Endothelial cell of umbilical vein (primary cell): ENCODE measurements around the gene DLL1. TPM values are rescaled to one million over a fixed set of nuclear protein-coding genes. Genes with fewer than 3 reads are reported as not detected.

Source experiments
- BruUV-seq: library from RNA; stranded (reverse); fragments of 400-500 nt; replicated peaks from 2 replicates; lab custom pipeline; 2021; lab: Mats Ljungman, UMichigan
- CTCF ChIA-PET: fragments of 300-600, 350-600 bp; sonication (Branson Sonifier 250); formaldehyde crosslinking; loops from one replicate; lab custom pipeline; 2021; ENCODE audit warnings: antibody characterized with exemption, inconsistent platforms; lab: Charles Lee
- POLR2A ChIA-PET: fragments of 300-600, 350-600 bp; sonication (Branson Sonifier 250); formaldehyde crosslinking; loops from one replicate; lab custom pipeline; 2021; ENCODE audit warnings: antibody characterized with exemption, inconsistent platforms; lab: Charles Lee
- DNase-seq: peaks from one replicate; pipeline ENCODE4 v3.0.0-alpha.2; 2011; ENCODE audit warnings: low read depth, low spot score
- FAIRE-seq: peaks from 2 replicates; lab custom pipeline; 2011; peaks lifted over from hg19 to GRCh38; lab: Jason Lieb, UNC
- H2AFZ ChIP-seq: 2 replicates; pipeline ENCODE4 v1.6.0; 2012; ENCODE audit warnings: low read depth, low read length, control low read depth, inconsistent platforms
- H3K27ac ChIP-seq: 2 replicates; pipeline ENCODE4 v1.5.1; 2011; ENCODE audit warnings: low read depth, mild to moderate bottlenecking, control low read depth, low read length, moderate library complexity; ENCODE audit not compliant: insufficient read depth
- H3K27me3 ChIP-seq, 2 experiments: 2 replicates each; pipeline versions ENCODE4 v1.6.0 to v1.6.1; 2011; ENCODE audit warnings: low read length in 2 of 2, mixed read lengths in 1 of 2; ENCODE audit not compliant: control insufficient read depth in 2 of 2, insufficient read depth in 2 of 2
- H3K36me3 ChIP-seq, 2 experiments: 2 replicates in 1 of 2; 3 replicates in 1 of 2; pipeline ENCODE4 v1.5.1; 2011; ENCODE audit warnings: low read length in 2 of 2, mild to moderate bottlenecking in 1 of 2, moderate library complexity in 1 of 2; ENCODE audit not compliant: control insufficient read depth in 2 of 2, insufficient read depth in 2 of 2; ENCODE audit errors: extremely low read depth in 1 of 2
- H3K4me1 ChIP-seq: 3 replicates; pipeline ENCODE4 v1.5.1; 2011; ENCODE audit warnings: mild to moderate bottlenecking, low read length; ENCODE audit not compliant: control insufficient read depth, insufficient read depth; ENCODE audit errors: extremely low read depth
- H3K4me2 ChIP-seq: 2 replicates; pipeline ENCODE4 v1.6.1; 2011; ENCODE audit warnings: low read length, control low read depth, mixed read lengths; ENCODE audit not compliant: insufficient read depth
- H3K4me3 ChIP-seq, 3 experiments: fragments of 200-600 bp in 1 of 3; sonication (generic), shearing (Covaris generic) in 1 of 3; replicated peaks in 1 of 3; 2 replicates each; pipeline ENCODE4 v1.5.1; 2011 to 2016; ENCODE audit warnings: control low read depth in 3 of 3, low read length in 3 of 3, mild to moderate bottlenecking in 2 of 3, inconsistent platforms in 1 of 3, low read depth in 1 of 3, moderate library complexity in 1 of 3; ENCODE audit not compliant: insufficient read depth in 1 of 3
- H3K79me2 ChIP-seq: 2 replicates; pipeline ENCODE4 v1.6.0; 2012; ENCODE audit warnings: low read length, inconsistent platforms; ENCODE audit not compliant: control insufficient read depth, insufficient read depth
- H3K9ac ChIP-seq: replicated peaks from 2 replicates; pipeline ENCODE3; 2011; ENCODE audit warnings: low read length, control low read depth; ENCODE audit not compliant: insufficient read depth; ENCODE audit errors: extremely low read depth
- H3K9me1 ChIP-seq: replicated peaks from 3 replicates; pipeline ENCODE4 v1.6.0; 2011; ENCODE audit warnings: mild to moderate bottlenecking, low read length; ENCODE audit not compliant: control insufficient read depth, insufficient read depth; ENCODE audit errors: extremely low read depth
- H3K9me3 ChIP-seq: replicated peaks from 2 replicates; pipeline ENCODE4 v1.5.1; 2012; ENCODE audit warnings: low read length, inconsistent platforms; ENCODE audit not compliant: control insufficient read depth, insufficient read depth
- H4K20me1 ChIP-seq: replicated peaks from 2 replicates; pipeline ENCODE3; 2011; ENCODE audit warnings: mild to moderate bottlenecking, low read length; ENCODE audit not compliant: control insufficient read depth, insufficient read depth; ENCODE audit errors: extremely low read depth
- EZH2 ChIP-seq: IDR thresholded peaks from 2 replicates; pipeline ENCODE4 v1.6.1; 2012; ENCODE audit warnings: borderline replicate concordance, low read depth, mild to moderate bottlenecking, moderate library complexity, low read length, inconsistent platforms; ENCODE audit not compliant: severe bottlenecking
- FOS ChIP-seq: IDR thresholded peaks from 2 replicates; pipeline ENCODE4 v1.6.1; 2011; ENCODE audit warnings: mild to moderate bottlenecking, low read length, moderate library complexity, borderline replicate concordance; ENCODE audit not compliant: insufficient read depth
- GATA2 ChIP-seq: IDR thresholded peaks from 2 replicates; pipeline ENCODE4 v1.7.0; 2011; ENCODE audit warnings: low read depth, mild to moderate bottlenecking, moderate library complexity, mixed read lengths, low read length; ENCODE audit not compliant: insufficient read length, insufficient read depth
- JUN ChIP-seq: IDR thresholded peaks from 2 replicates; pipeline ENCODE4 v1.6.1; 2011; ENCODE audit warnings: borderline replicate concordance, low read depth; ENCODE audit not compliant: insufficient read length, insufficient read depth
- MYC ChIP-seq: IDR thresholded peaks from one replicate; pipeline ENCODE4 v1.6.1; 2011; ENCODE audit warnings: mild to moderate bottlenecking, low read depth, low read length
- POLR2A ChIP-seq: IDR thresholded peaks from 2 replicates; pipeline ENCODE4 v1.6.1; 2012; ENCODE audit warnings: low read depth, mild to moderate bottlenecking, control low read depth, low read length
- POLR2AphosphoS5 ChIP-seq: IDR thresholded peaks from 2 replicates; pipeline ENCODE4 v1.6.1; 2012; ENCODE audit warnings: low read depth, mild to moderate bottlenecking, control low read depth, low read length, moderate library complexity; ENCODE audit not compliant: insufficient read depth
- dilution Hi-C: fragments of 300-500 bp; cut with MboI; formaldehyde crosslinking; loops from one replicate; pipeline ENCODE4 v1.15.0; 2019; ENCODE audit warnings: low sequenced_read_pairs; ENCODE audit not compliant: extremely low pct_ligation_motif_present
- intact Hi-C: fragments of 100-400 bp; cut with micrococcal nuclease; formaldehyde crosslinking; loops from one replicate; pipeline ENCODE4 v1.10.0; 2022
- polyA plus RNA-seq, 4 experiments: library from polyadenylated mRNA; depleted of rRNA in 3 of 4; stranded (reverse) in 3 of 4; unstranded in 1 of 4; fragments of >200 nt; gene quantifications; 2 replicates each; pipeline versions ENCODE4 v1.2.1 to v1.2.3, GENCODE V29; 2011 to 2012; ENCODE audit warnings: missing spikeins in 1 of 4
- total RNA-seq: library from RNA; stranded (reverse); gene quantifications from 2 replicates; pipeline ENCODE4 v1.2.3, GENCODE V29; 2021
- TF ChIP-seq, protein P1 (sequence below), 2 donors: IDR thresholded peaks; 1 replicate in 1 of 2; 2 replicates in 1 of 2; pipeline ENCODE4 v1.5.1; 2011; ENCODE audit warnings: low read length in 2 of 2, mild to moderate bottlenecking in 2 of 2, moderate library complexity in 2 of 2, control low read depth in 1 of 2, inconsistent platforms in 1 of 2, low read depth in 1 of 2; ENCODE audit not compliant: insufficient read depth in 1 of 2; ENCODE audit errors: extremely low read depth in 1 of 2
- TF ChIP-seq, protein P2 (sequence below): IDR thresholded peaks from 2 replicates; pipeline ENCODE4 v1.6.1; 2011; ENCODE audit not compliant: insufficient read depth, insufficient read length

DLL1 gene
- total and polyA plus RNA-seq, 2 donors (not counting 3 experiments of a cell fraction or from before 2014, with no cell fraction given) = 1.4 to 2.3 TPM

DNA sequence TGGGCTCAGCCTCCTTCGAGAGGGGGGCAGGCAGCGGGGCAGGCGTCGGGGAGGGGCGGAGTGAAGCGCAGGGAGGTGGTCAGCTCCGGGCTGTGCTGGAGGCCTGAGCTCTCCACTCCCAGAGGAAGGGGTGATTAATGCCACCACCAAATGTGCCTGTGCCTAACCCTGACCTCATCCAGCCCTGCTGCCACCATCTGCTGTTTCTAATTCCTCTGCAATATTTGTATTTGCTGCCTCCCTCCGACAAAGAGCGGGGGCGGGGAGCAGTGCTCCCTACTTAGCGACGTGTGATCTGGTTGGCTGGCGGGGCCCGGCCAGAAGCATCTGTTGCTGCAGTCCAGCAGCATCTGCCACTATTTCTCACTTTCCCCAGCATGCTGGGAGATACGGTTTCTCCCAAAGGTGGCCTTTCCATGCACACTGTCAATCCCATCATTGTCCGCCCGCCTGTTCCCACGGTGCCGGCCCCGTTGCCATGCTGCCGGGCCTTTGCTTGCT lies 47.0 kb downstream of the DLL1 start:
- H3K27ac ChIP-seq = no peak overlapping the region
- H3K9ac ChIP-seq = no peak overlapping the region
- DNase-seq = no peak
- H3K4me1 ChIP-seq = no peaks in the 10 kb centered on the region
- dilution Hi-C loops = no loop called here
- no TSS peak for BruUV-seq
- H4K20me1 ChIP-seq = no peaks in the 10 kb centered on the region
- CTCF ChIA-PET = no interaction called here
- no peak overlapping the region for H2AFZ ChIP-seq
- no peak overlapping the region for H3K4me2 ChIP-seq
- no peaks in the 10 kb centered on the region for H3K9me3 ChIP-seq
- TF ChIP-seq POLR2A (no peak), EZH2 (no peak), POLR2AphosphoS5 (no peak), MYC (no peak), GATA2 (no peak), FOS (no peak), JUN (no peak)
- TF ChIP-seq, protein P1, sequence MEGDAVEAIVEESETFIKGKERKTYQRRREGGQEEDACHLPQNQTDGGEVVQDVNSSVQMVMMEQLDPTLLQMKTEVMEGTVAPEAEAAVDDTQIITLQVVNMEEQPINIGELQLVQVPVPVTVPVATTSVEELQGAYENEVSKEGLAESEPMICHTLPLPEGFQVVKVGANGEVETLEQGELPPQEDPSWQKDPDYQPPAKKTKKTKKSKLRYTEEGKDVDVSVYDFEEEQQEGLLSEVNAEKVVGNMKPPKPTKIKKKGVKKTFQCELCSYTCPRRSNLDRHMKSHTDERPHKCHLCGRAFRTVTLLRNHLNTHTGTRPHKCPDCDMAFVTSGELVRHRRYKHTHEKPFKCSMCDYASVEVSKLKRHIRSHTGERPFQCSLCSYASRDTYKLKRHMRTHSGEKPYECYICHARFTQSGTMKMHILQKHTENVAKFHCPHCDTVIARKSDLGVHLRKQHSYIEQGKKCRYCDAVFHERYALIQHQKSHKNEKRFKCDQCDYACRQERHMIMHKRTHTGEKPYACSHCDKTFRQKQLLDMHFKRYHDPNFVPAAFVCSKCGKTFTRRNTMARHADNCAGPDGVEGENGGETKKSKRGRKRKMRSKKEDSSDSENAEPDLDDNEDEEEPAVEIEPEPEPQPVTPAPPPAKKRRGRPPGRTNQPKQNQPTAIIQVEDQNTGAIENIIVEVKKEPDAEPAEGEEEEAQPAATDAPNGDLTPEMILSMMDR (IDR thresholded peaks at IDR 0.05; ENCODE audit: extremely low read depth in 1 of 2, insufficient read depth in 1 of 2, low read depth in 1 of 2, low read length in 2 of 2) = no peak
- TF ChIP-seq, protein P2, sequence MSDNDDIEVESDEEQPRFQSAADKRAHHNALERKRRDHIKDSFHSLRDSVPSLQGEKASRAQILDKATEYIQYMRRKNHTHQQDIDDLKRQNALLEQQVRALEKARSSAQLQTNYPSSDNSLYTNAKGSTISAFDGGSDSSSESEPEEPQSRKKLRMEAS = no peak
- FAIRE-seq = no peak
- H3K36me3 ChIP-seq = no peaks in the 10 kb centered on the region
- no peaks in the 10 kb centered on the region for H3K27me3 ChIP-seq
- H3K9me1 ChIP-seq = no peaks in the 10 kb centered on the region
- POLR2A ChIA-PET = no interaction called here
- no peaks in the 10 kb centered on the region for H3K79me2 ChIP-seq
- no peak overlapping the region for H3K4me3 ChIP-seq
- intact Hi-C loops = no loop called here
